Aorta (tissue), 5 donors: ENCODE data around the gene CEMIP2. TPM values are rescaled to one million over a fixed set of nuclear protein-coding genes. Genes with fewer than 3 reads are reported as not detected.
A peak's percentile ranks its signal among the peaks of the same experiment; 100 is the strongest.
"Not testable (repeated sequence)": the region's sequence is repeated elsewhere in the genome, so short reads cannot be mapped to it uniquely, and the experiment has no call there.

ENCODE experiments used
- ATAC-seq: fragments of 200-7000 bp; cut with Tn5 transposase; one replicate; pipeline ENCODE4 v1.9.1; 2022; ENCODE audit warnings: moderate library complexity; ENCODE audit not compliant: low FRiP score
- DNase-seq, 2 donors: peaks; one replicate each; pipeline ENCODE4 v3.0.0-alpha.2; 2020
- H3K27ac ChIP-seq, 2 donors: one replicate each; pipeline ENCODE4 v1.5.1; 2013; ENCODE audit warnings: low read length in 2 of 2, mild to moderate bottlenecking in 2 of 2, moderate library complexity in 2 of 2, control low read depth in 1 of 2, inconsistent platforms in 1 of 2, low read depth in 1 of 2
- H3K27me3 ChIP-seq, 2 donors: one replicate each; pipeline ENCODE4 v1.6.1; 2013; ENCODE audit warnings: control low read depth in 1 of 2, low read length in 1 of 2, mild to moderate bottlenecking in 1 of 2, moderate library complexity in 1 of 2; ENCODE audit not compliant: insufficient read depth in 2 of 2, control insufficient read depth in 1 of 2
- H3K36me3 ChIP-seq, 2 donors: one replicate each; pipeline ENCODE4 v1.6.1; 2013; ENCODE audit warnings: control low read depth in 1 of 2, low read length in 1 of 2, mild to moderate bottlenecking in 1 of 2; ENCODE audit not compliant: insufficient read depth in 2 of 2, control insufficient read depth in 1 of 2
- H3K4me1 ChIP-seq, 2 donors: one replicate each; pipeline ENCODE4 v1.6.1; 2013; ENCODE audit warnings: low read length in 2 of 2, control low read depth in 1 of 2, mild to moderate bottlenecking in 1 of 2, moderate library complexity in 1 of 2; ENCODE audit not compliant: insufficient read depth in 2 of 2, control insufficient read depth in 1 of 2
- H3K4me3 ChIP-seq, 2 donors: one replicate each; pipeline ENCODE4 v1.5.1; 2013; ENCODE audit warnings: low read length in 2 of 2, control low read depth in 1 of 2, mild to moderate bottlenecking in 1 of 2
- H3K9me3 ChIP-seq: one replicate; pipeline ENCODE4 v1.6.1; 2013; ENCODE audit warnings: mild to moderate bottlenecking, low read length; ENCODE audit not compliant: control insufficient read depth
- WGBS, 2 donors: extraction: QIAGEN DNeasy Blood & Tissue Kit; methylation state at CpG; one replicate each; pipeline ENCODE4 v1.1.7; 2013; 5-methylcytosine and 5-hydroxymethylcytosine counted together
- intact Hi-C, 2 donors: fragments of 100-400 bp; cut with DNase I; formaldehyde crosslinking; loops; one replicate each; pipeline versions ENCODE4 v1.14.2 to v1.15.0; 2022
- polyA plus RNA-seq, 2 donors: library from polyadenylated mRNA; stranded (reverse); fragments of 200-250 nt; gene quantifications; one replicate each; pipeline ENCODE4 v1.2.3, GENCODE V29; 2013
- total RNA-seq, 2 donors: library from RNA; stranded (reverse); fragmentation: NEBNext Ultra II Directional; extraction: Animal tissue kit (Norgen Biotek cat#: 25700); gene quantifications; one replicate each; pipeline ENCODE4 v1.2.1, GENCODE V29; 2021
- donor health status: healthy with polysubstance abuse.
- donor health status: Bipolar disorder and iron deficiency.
- donor health status: DM: no; HTN: no; CAD: no.
- donor health status: DM: no; HTN: no; CAD: no.
- donor health status: DM: yes; HTN: yes; CAD: no.

Gene CEMIP2
- total and polyA plus RNA-seq, 4 donors, result 5.4 to 122 (median 54.4) TPM

GRCh38 chr9:71657276-71657675 is 111.0 kb downstream of the CEMIP2 start:
- H3K9me3 ChIP-seq, H3K4me1 ChIP-seq, H3K36me3 ChIP-seq, H3K27me3 ChIP-seq, H3K4me3 ChIP-seq, DNase-seq, H3K27ac ChIP-seq, ATAC-seq, intact Hi-C loops: not testable (repeated sequence)
- WGBS, 2 donors, result 79 to 83% methylated on average over 4 of the region's 4 CpGs

DNA sequence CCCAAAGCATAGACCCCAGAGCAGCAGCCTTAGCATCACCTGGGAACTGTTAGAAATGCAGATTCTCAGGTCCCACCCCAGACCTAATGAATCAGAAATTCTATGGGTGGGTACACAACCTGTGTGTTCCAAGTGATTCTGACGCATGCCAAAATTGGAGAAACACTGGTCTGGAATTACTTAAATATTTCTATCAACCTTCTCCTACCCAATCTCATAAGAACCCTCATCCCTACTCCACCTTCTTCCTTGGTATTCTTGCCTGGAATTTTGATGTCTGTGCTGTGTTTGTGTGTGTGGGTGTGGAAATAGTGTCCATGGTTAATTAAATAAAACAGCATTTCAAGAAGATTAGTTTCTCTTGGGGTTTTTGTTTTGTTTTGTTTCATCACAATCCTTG is 111.8 kb downstream of the CEMIP2 start:
- no peak for ATAC-seq

DNA sequence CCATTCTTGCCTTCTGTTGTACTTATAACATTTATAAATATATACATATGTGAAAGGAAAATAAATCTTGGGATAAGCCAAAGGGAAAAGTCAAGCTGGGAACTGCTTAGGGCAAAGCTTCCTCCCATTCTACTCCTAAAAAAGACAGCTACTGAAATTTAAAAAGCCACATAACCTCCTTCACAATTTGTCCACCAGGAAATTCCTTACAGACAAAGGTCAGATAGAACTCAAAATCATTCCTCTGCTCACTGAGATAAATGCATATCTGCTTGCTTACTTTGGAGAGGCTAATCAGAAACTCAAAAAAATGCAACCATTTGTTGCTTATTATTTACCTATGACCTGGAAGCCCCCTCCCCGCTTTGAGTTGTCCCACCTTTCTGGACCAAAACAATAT is 112.5 kb downstream of the CEMIP2 start:
- WGBS, 2 donors, result 80 to 83% methylated on average over 1 of the region's 1 CpG
- Histone ChIP-seq H3K27ac (no peak overlapping the region), H3K27me3 (no peaks in the 10 kb centered on the region), H3K36me3 (no peaks in the 10 kb centered on the region), H3K4me3 (no peak overlapping the region), H3K9me3 (no peaks in the 10 kb centered on the region), H3K4me1 (no peaks in the 10 kb centered on the region)
- ATAC-seq, result no peak
- DNase-seq, result no peak
- intact Hi-C loops, result no loop called here

More for the DNA sequence above, 111.8 kb downstream of the CEMIP2 start:
- Histone ChIP-seq H3K27ac (no peak overlapping the region), H3K27me3 (no peaks in the 10 kb centered on the region), H3K4me1 (no peaks in the 10 kb centered on the region), H3K36me3 (no peaks in the 10 kb centered on the region), H3K9me3 (no peaks in the 10 kb centered on the region), H3K4me3 (no peak overlapping the region)
- no peak for DNase-seq
- intact Hi-C loops, result no loop called here
- WGBS, 2 donors, result 65 to 80% methylated on average over 1 of the region's 1 CpG

DNA sequence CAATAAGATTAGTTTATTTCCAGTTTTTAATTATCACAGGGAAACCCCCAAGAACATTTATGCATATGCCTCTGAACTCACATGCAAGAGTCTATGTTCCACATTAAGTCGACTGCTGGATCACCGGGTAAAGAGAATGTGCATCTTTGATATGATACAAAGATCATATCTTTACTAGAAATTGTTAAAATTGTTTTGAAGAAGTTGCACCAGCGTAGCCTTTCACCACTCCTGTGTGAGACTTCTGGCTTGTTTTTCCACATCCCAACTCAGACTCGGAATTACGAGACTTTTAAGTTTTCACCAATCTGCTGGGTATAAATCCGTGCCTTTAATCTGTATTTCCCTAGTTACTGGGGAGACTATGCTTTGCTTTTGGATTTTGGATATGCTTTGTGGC is 113.2 kb downstream of the CEMIP2 start:
- intact Hi-C loops, result no loop called here
- Histone ChIP-seq H3K4me3 (no peak overlapping the region), H3K27me3 (no peaks in the 10 kb centered on the region), H3K36me3 (no peaks in the 10 kb centered on the region), H3K27ac (no peak overlapping the region), H3K4me1 (no peaks in the 10 kb centered on the region), H3K9me3 (no peaks in the 10 kb centered on the region)
- ATAC-seq (no peak), DNase-seq (no peak)
- WGBS, 2 donors, result 60 to 70% methylated on average over 6 of the region's 6 CpGs

GRCh38 chr9:71652480-71652879 is 115.8 kb downstream of the CEMIP2 start:
- no peak for DNase-seq
- Histone ChIP-seq H3K36me3 (no peaks in the 10 kb centered on the region), H3K9me3 (no peaks in the 10 kb centered on the region), H3K27me3 (no peaks in the 10 kb centered on the region), H3K4me3 (no peak overlapping the region), H3K27ac (no peak overlapping the region), H3K4me1 (no peaks in the 10 kb centered on the region)
- intact Hi-C loops, result no loop called here
- no peak for ATAC-seq

DNA sequence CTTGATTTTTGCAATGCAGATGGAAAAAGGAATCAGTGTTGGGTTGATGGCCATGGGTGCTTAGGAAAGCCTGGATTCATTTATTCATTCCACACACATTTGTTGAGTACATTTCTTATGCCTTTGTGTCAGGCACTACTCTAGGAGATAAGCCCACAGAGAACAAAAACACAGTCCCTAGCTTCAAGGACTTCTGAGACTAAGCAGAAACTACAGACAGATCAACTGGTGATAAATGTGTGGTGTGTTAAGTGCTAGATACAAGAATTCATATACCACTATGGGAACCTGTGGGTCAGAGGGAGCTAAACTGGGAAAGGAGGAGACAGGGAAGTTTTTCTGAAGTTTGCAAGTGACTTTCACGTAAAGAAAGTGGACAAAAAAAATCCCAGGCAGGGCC is 119.9 kb downstream of the CEMIP2 start:
- H3K9me3 ChIP-seq, result peaks cover 2% of the 10 kb centered on the region
- H3K36me3 ChIP-seq, result no peaks in the 10 kb centered on the region
- no peak for ATAC-seq
- intact Hi-C loops, result no loop called here
- no peak overlapping the region for H3K27ac ChIP-seq
- 54 to 78% methylated on average over 1 of the region's 1 CpG for WGBS, 2 donors
- H3K4me3 ChIP-seq, result no peak overlapping the region
- no peak for DNase-seq
- H3K4me1 ChIP-seq, result no peaks in the 10 kb centered on the region
- H3K27me3 ChIP-seq, result no peaks in the 10 kb centered on the region

DNA sequence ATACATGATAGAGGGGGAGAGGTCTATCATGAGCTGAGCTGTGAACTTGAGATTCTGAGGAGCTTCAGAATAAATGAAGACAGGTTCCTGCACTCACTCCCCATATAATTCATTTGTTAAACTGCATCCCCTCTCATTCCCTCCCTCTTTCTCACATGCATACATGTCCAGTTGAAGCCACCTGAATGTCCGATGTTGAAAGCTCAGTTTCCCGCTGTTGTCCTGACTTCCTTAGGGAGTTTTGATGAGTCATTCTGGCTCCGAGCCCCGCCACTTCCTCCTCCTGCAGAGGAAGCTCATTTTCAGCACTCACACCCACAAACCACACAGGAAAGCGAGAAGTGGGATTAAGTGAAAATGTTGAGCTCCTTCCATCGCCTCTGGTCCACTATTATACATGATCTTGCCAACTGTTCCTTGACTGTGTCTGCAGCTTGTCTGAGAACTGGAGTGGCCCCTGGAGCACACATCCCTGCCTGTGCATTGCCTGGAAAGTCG is 121.2 kb downstream of the CEMIP2 start:
- ATAC-seq (peak; percentile 62), DNase-seq (peak; percentile 80 to 86)
- Histone ChIP-seq H3K36me3 (no peaks in the 10 kb centered on the region), H3K4me3 (no peak overlapping the region), H3K9me3 (peaks cover 2% of the 10 kb centered on the region), H3K27ac (no peak overlapping the region), H3K27me3 (no peaks in the 10 kb centered on the region), H3K4me1 (no peaks in the 10 kb centered on the region)
- intact Hi-C loops, result no loop called here
- WGBS, 2 donors, result 3 to 4% methylated on average over 7 of the region's 7 CpGs

DNA sequence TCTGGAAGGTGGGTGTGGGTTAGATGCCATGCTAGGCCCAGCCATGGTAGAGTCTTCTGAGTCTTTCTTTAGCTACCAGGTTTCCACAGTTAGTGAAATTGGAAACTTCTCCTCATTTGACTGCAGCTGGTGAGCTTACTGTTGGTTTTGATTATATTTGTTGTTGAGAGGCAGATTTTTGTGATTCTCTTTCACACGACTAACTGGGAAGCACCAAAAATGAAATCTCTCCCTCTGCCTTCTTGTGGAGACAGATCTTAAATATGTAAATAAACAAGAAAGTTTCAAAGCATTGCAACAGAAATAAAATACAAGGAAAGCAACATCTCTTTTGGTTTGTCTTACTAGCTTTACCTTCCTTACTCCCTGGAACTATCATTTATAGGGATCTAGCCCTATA is 122.2 kb downstream of the CEMIP2 start:
- intact Hi-C loops, result no loop called here
- Histone ChIP-seq H3K27me3 (no peaks in the 10 kb centered on the region), H3K4me1 (no peaks in the 10 kb centered on the region), H3K36me3 (no peaks in the 10 kb centered on the region), H3K27ac (no peak overlapping the region), H3K9me3 (peaks cover 2% of the 10 kb centered on the region), H3K4me3 (no peak overlapping the region)
- 83 to 97% methylated on average over 1 of the region's 1 CpG for WGBS, 2 donors
- DNase-seq (no peak), ATAC-seq (no peak)

DNA sequence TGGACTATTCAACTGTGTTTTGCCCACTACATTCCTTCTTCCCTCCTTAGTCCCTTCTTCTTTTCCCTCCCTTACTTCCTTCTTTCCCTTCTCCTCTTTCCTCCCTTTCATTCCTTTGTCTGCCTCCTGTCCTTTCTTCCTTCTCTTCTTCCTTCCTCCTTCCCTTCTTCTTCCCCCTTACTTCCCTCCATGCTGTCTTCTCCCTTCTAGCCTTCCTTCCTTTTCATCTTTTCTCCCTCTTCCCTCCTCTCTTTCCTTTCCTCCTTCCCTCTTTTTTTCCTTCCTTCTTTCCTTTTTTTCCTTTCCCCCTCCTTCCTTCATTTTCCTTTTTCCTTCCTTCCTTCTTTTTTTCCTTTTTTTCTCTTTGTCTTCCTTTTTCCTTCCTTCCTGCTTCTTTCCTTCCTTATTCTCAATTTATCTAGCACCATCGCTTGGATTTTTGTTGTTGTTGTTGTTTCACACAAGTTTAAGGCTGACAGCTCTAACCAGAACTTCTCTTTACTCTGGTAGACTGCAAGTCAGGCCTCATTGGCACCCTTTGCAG is 123.4 kb downstream of the CEMIP2 start:
- 90 to 94% methylated on average over 1 of the region's 1 CpG for WGBS, 2 donors
- intact Hi-C loops, result no loop called here

More for the DNA sequence above, 123.4 kb downstream of the CEMIP2 start:
- Histone ChIP-seq H3K9me3 (peaks cover 2% of the 10 kb centered on the region), H3K4me3 (no peak overlapping the region), H3K4me1 (no peaks in the 10 kb centered on the region), H3K27ac (no peak overlapping the region), H3K36me3 (no peaks in the 10 kb centered on the region), H3K27me3 (no peaks in the 10 kb centered on the region)
- DNase-seq (no peak), ATAC-seq (no peak)
